Measurements from ENCODE around the gene SRPX2.

Gene SRPX2

DNA sequence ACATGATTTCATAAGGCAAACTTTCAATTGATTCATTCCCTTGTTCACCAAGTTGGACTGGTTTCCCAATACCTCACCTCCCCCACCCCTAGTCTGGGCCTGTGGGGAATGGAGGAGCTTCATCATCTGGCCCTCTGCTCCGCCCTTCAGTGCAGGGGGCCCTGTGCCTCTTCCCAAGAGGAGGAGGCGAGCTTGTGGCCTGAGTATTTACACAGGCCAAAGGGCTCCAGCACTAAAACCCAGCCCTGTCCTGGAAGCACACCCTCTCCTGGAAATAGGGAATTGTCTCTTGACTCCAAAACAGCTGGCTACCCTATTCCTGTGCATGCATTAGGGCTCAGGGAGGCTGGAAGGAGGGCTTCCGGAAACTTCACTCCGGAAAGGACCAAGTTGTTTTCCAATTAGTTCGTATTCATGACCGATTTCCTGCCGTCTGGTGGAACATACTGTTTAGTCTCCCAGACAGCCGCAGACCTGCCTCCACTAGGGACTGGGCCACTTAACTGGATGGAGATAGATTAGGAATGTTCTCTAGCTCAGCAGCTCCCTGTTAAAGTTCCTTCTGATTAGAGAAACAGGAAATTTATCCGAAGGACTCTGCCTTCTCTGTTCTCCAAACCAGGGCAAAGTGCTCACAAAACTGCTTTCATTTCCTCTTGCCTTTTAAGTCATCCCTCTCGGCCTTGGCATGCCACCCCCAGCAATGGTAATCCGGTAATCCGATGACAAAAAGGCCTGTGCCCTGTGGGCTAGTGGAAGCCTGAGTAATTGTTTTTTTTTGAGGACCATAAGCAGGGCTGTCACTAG, 5.8 kb downstream of the SRPX2 start:
- DNase-seq (ENCODE audit: low read depth in 4 of 4, low spot score in 1 of 4) = no peak

DNA sequence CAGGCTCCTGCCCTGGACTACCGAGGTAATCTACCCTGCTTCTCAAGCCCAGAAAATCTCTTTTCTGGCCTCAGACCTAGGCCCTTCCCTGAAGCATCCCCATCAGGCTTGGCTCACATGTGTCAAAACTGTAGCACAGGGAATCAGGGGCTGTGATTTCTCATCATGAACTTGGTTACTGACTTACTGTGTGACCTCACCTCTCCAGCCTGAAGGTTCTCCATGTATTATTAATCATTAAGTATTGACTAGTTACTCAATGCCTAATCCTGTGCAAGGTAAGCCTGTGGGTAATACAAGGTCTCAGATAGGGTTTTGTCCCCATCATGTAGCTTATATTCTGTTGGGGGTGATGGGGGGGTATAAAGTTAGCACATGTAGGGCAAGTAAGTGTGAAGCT, 6.8 kb downstream of the SRPX2 start:
- DNase-seq (ENCODE audit: low read depth in 4 of 4, low spot score in 1 of 4) = no peak

- no peak for DNase-seq (ENCODE audit: low read depth in 4 of 4, low spot score in 1 of 4)
These were observed 8.3 kb downstream of the SRPX2 start for GRCh38 chrX:100652266-100652665.

- no peak for DNase-seq (ENCODE audit: low read depth in 4 of 4, low spot score in 1 of 4)
These were observed 10.3 kb downstream of the SRPX2 start for GRCh38 chrX:100654261-100654660.

DNA sequence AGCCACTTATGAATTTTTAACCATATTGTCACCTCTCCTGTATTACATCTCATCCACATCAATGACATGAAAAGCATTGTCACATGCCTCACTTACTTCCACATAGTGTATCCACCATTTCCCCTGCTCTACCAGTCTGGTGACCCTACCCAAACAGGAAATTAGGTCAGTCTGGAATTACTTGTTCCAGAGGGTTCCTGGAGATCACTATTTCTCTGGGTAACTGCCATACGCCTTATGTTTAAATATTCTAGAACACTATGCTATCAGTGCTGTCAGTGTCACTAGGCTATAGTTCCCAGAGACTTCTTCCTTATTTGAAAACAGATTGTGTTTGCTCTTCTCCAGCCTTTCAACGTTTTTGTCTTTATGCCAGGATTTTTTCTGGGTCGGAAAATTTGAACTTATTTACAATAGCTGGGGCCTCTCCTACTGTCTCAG, 15.0 kb downstream of the SRPX2 start:
- DNase-seq (ENCODE audit: low read depth in 4 of 4, low spot score in 1 of 4) = no peak

DNA sequence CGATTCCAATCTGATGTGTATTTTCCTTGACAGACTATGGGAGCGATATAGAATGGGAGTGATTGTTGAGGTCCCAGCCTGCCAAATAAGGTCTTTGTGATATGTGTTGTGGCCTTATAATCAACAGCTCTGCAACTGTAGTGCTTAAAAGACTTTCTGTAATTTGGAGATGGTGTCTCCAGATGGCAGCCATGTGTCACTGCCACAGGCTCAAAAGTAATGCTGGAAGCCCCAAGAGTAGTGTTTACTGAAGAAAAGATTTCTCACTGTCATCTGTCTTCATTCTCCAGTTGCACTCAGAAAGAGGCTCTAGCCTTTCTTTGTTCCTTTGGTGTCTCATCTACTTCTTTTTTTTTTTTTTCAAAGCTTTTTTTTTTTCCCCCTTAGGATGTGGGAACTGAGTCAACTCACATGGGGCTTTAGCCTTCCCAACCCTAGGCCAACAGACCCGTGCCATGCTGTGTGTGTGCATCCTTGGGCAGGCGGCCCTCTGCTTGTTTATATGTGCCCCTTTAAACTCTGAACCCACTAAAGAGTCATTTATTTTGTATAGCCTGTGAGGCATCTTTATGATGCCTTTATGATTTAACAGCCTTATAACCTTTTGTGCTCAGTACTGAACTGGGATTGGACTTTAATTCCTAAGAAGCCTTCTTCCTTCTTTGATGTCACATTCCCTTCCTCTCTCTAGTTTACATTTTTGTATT, 15.6 kb downstream of the SRPX2 start:
- no peak for DNase-seq (ENCODE audit: low read depth in 4 of 4, low spot score in 1 of 4)

GRCh38 chrX:100662170-100662569, 18.2 kb downstream of the SRPX2 start:
- DNase-seq (ENCODE audit: low read depth in 4 of 4, low spot score in 1 of 4) = no peak

- DNase-seq (ENCODE audit: low read depth in 4 of 4, low spot score in 1 of 4) = no peak
These were observed 18.8 kb downstream of the SRPX2 start for GRCh38 chrX:100662796-100663195.

DNA sequence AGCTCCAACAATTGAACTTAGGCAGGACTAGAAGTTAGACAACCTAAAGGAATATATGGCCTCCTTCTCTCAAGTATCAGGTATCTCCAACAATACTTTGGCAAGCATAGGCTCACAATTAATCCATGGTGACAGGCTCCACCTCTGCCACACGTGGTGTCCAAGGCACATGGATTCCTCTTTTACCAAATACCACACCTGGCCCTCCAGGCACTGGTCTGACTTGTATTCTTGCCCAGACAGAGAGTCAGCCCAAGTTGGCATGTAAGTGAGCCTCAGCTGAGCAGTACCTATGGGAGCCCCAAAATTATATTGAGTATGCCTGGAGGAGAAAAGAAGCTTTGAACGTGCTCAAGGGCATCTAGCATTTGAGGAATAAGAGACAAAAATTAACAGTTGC, 19.6 kb downstream of the SRPX2 start:
- DNase-seq (ENCODE audit: low read depth in 4 of 4, low spot score in 1 of 4) = no peak

GRCh38 chrX:100672966-100673365, 29.0 kb downstream of the SRPX2 start:
- no peak for DNase-seq (ENCODE audit: low read depth in 4 of 4, low spot score in 1 of 4)

GRCh38 chrX:100673397-100673953, 29.5 kb downstream of the SRPX2 start:
- no peak for DNase-seq (ENCODE audit: low read depth in 4 of 4, low spot score in 1 of 4)

- DNase-seq (ENCODE audit: low read depth in 4 of 4, low spot score in 1 of 4) = no peak
These were observed 30.7 kb downstream of the SRPX2 start for GRCh38 chrX:100674705-100675104.

DNA sequence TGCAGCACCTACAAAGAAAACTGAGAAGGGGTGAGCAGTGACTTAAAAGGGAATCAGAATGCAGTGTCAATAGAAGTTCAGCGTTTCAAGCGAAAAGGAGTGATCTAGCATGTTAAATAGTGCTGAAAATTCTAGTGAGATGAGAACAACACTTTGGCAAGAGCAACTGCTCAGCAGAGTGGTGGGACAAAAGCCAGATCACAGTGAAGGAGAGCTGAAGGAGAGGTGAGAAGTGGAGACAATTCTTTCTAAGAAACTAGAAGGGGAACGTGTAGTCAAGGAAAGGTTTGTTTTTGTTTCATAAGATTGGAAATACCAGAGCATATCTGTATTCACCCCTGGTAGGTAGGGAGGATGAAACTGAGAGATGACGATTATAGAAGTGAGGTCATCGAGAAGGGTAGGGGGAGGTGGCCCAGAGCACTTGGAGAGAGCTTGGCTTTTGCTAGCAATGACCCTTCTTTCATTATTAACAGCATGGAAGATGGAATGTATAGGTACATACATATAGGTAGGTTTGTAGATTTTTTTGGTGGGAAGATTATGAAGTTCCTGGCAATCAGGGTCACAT, 33.7 kb downstream of the SRPX2 start:
- DNase-seq (ENCODE audit: low read depth in 4 of 4, low spot score in 1 of 4) = no peak

GRCh38 chrX:100680756-100681155, 36.8 kb downstream of the SRPX2 start:
- no peak for DNase-seq (ENCODE audit: low read depth in 4 of 4, low spot score in 1 of 4)

GRCh38 chrX:100681599-100681998, 37.6 kb downstream of the SRPX2 start:
- DNase-seq (ENCODE audit: low read depth in 4 of 4, low spot score in 1 of 4) = no peak

GRCh38 chrX:100682939-100683338, 38.9 kb downstream of the SRPX2 start:
- DNase-seq (ENCODE audit: low read depth in 4 of 4, low spot score in 1 of 4) = no peak

DNA sequence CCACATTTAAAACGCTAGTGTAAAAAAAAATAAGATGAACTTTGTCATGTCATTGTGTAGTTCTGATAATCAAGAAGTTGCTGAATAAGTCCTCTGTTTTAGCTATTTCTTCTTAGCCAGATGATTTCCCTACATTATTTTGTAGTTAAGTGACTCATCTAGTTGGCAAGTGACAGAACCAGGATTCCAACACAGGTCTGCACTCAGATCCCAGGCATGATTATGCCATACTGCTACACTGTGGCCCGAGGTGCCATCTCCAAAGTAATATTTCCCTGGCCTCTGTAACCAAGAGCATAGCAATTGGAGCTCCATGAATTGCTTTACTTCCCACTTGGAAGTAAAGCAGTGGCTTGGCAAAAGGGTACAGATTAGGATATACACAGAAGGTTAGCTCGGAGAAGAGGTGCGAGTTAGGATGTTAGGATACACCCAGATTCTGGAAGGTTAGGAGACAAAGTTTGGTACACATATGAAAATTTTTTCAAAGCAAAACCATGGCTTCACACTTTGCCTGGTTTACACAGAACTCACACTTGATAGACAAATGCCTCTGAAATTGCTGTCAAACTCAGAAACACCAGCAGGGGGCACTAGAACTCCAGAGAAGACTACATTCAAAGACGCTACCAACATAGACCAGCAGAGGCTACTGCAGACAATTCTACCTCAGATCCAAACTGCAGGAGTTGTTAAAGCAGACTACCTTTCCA, 41.4 kb downstream of the SRPX2 start:
- DNase-seq (ENCODE audit: low read depth in 4 of 4, low spot score in 1 of 4) = peak; percentile 13 to 50 (median 34)

GRCh38 chrX:100685997-100686305, 42.0 kb downstream of the SRPX2 start:
- DNase-seq (ENCODE audit: low read depth in 4 of 4, low spot score in 1 of 4) = no peak

DNA sequence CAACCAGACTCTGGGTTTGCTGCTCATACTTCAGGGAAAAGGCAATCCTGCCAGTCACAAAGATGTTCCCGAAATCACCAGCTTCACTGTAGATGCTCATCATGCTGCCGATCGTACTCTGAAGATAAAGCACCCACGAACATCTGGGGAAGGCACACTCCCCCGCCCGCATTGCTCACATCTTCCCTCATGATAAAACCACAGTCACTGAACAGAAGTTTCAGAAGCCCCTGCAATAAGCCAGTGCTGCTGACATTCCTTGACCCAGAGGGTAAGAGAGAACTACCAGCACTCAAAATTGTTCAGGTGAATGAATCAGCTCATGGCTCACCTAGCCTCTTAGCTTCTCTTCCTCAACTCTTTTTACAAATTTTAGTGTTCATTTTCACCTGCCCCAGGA, 43.1 kb downstream of the SRPX2 start:
- DNase-seq (ENCODE audit: low read depth in 4 of 4, low spot score in 1 of 4) = no peak

DNA sequence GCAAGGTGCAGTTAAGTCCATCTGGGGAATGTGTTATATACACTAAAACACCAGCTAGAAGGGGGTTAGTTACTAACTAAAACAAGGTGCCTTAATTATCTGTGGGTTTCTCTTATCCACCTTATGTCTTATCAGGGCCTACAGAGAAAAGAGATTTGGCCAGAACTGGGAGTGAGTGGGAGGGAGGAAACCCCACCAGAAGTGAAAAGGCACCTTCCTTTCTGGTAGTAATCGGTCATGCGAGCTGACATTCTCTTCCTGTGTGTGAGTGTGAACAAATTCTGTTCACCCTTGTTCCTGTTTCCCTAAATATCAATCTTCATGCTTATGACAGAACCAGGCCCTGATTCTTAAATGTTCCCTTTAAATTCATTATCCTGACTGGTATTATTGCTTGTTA, 43.5 kb downstream of the SRPX2 start:
- DNase-seq (ENCODE audit: low read depth in 4 of 4, low spot score in 1 of 4) = no peak

GRCh38 chrX:100695302-100695701, 51.3 kb downstream of the SRPX2 start:
- DNase-seq (ENCODE audit: low read depth in 4 of 4, low spot score in 1 of 4) = no peak

- DNase-seq (ENCODE audit: low read depth in 4 of 4, low spot score in 1 of 4) = no peak
These were observed 52.0 kb downstream of the SRPX2 start for GRCh38 chrX:100695991-100696390.
